H1 (cell line): ENCODE measurements around the gene RTCB. TPM values are rescaled to one million over a fixed set of nuclear protein-coding genes. Genes with fewer than 3 reads are reported as not detected.

Experiments used
- BACH1 ChIP-seq: IDR thresholded peaks from 2 replicates; pipeline ENCODE4 v1.6.1; 2012; ENCODE audit warnings: low read length, improper control_type of control experiment
- CBX5 ChIP-seq: fragments of 300-800, 300-1000 bp; sonication (generic); IDR thresholded peaks from 2 replicates; pipeline ENCODE4 v1.7.1; 2016; ENCODE audit warnings: antibody characterized with exemption, low read length, low read depth
- CHD7 ChIP-seq: fragments of 300-600 bp; sonication (generic); IDR thresholded peaks from 2 replicates; pipeline ENCODE4 v1.7.1; 2012; ENCODE audit warnings: low read length, moderate library complexity, mild to moderate bottlenecking, inconsistent platforms; ENCODE audit not compliant: insufficient replicate concordance
- EP300 ChIP-seq, 2 experiments: IDR thresholded peaks; 1 replicate in 1 of 2; 2 replicates in 1 of 2; pipeline ENCODE4 v1.6.1; 2011 to 2012; ENCODE audit warnings: low read depth in 2 of 2, low read length in 2 of 2, mild to moderate bottlenecking in 2 of 2, borderline replicate concordance in 1 of 2, inconsistent platforms in 1 of 2, moderate library complexity in 1 of 2
- POU5F1 ChIP-seq: IDR thresholded peaks from 2 replicates; pipeline ENCODE4 v1.6.1; 2011; ENCODE audit warnings: low read depth, mild to moderate bottlenecking, low read length, moderate library complexity
- SP2 ChIP-seq: IDR thresholded peaks from 2 replicates; pipeline ENCODE4 v1.6.1; 2012; ENCODE audit warnings: mild to moderate bottlenecking, low read length, inconsistent platforms
- SUZ12 ChIP-seq: fragments of 200-600 bp; sonication (generic); IDR thresholded peaks from 2 replicates; pipeline ENCODE4 v1.6.1; 2012; ENCODE audit warnings: mild to moderate bottlenecking, inconsistent platforms, low read length, moderate library complexity, mixed read lengths
- polyA plus RNA-seq, 7 experiments: library from polyadenylated mRNA; depleted of rRNA in 3 of 7; stranded (reverse) in 5 of 7; unstranded in 2 of 7; fragments of >200 nt in 5 of 7; fragments of 200-250 nt in 2 of 7; gene quantifications; 1 replicate in 5 of 7; 2 replicates in 1 of 7; 4 replicates in 1 of 7; pipeline versions ENCODE4 v1.2.1 to v1.2.3, GENCODE V29; 2011 to 2013; ENCODE audit warnings: missing spikeins in 2 of 7, mixed read lengths in 2 of 7
- total RNA-seq: library from RNA; stranded (reverse); fragmentation: NEBNext Ultra II Directional; extraction: Animal tissue kit (Norgen Biotek cat#: 25700); gene quantifications from 2 replicates; pipeline ENCODE4 v1.2.1, GENCODE V29; 2021

RTCB gene
- total and polyA plus RNA-seq, 2 of the 8 experiments (the other 6 are each of a cell fraction or from before 2014, with no cell fraction given), result 104 to 114 TPM

DNA sequence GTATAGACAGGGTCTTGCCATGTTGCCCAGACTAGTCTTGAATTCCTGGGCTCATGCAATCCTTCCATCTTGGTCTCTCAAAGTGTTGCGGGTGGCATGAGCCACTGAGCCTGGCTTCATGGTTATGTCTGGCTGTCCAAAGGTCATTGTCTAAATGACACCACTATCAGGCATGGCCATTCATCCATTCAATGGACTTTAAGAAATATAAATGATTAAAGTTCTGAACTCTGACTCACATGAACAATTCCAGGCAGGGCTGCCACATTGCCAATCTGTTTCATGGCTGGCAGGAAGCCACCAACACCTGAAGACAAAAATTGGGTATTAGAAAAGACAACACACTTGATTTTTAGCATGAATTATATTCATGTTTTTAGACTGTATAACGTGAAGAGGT lies 4.1 kb downstream of the RTCB start (continued):
- TF ChIP-seq CHD7, result no peak
- TF ChIP-seq SUZ12, result no peak
- TF ChIP-seq CBX5, result no peak
- TF ChIP-seq POU5F1, result no peak
- TF ChIP-seq BACH1, result no peak
- no peak for TF ChIP-seq SP2
- TF ChIP-seq EP300 (IDR thresholded peaks at IDR 0.05; ENCODE audit: borderline replicate concordance in 1 of 2, low read depth in 2 of 2, low read length in 2 of 2), result no peak
